ENCODE results near the gene GNPDA1.

- no peak for TF ChIP-seq CTCF (IDR thresholded peaks at IDR 0.05)
- TF ChIP-seq POLR2A (IDR thresholded peaks at IDR 0.05), result no peak
These were observed 24.1 kb upstream of the GNPDA1 start for GRCh38 chr5:142036918-142037317.
